Stimulated activated CD4-positive, alpha-beta T cell treated with anti-CD3 and anti-CD28 coated beads, Interleukin-12 subunit alpha, Interleukin-12 subunit beta, amount 100 ng/mL, for 24 hours (primary cell): ENCODE data around the gene GOLGA8S.
"Not testable (repeated sequence)": the region's sequence is repeated elsewhere in the genome, so short reads cannot be mapped to it uniquely, and the experiment has no call there.

Experiments
- DNase-seq, 2 experiments: peaks; one replicate each; pipeline ENCODE4 v3.0.0-alpha.2; 2020; ENCODE audit warnings: low read depth in 2 of 2

Gene GOLGA8S

GRCh38 chr15:23397779-23398178 is 43.2 kb downstream of the GOLGA8S start:
- no peak for DNase-seq

- DNase-seq = not testable (repeated sequence)
Observed at GRCh38 chr15:23398357-23398756, 43.8 kb downstream of the GOLGA8S start.

GRCh38 chr15:23399207-23399606 is 44.7 kb downstream of the GOLGA8S start:
- not testable (repeated sequence) for DNase-seq

- DNase-seq = no peak
Observed at GRCh38 chr15:23401627-23402026, 47.1 kb downstream of the GOLGA8S start.

GRCh38 chr15:23402140-23402539 is 47.6 kb downstream of the GOLGA8S start:
- no peak for DNase-seq

- DNase-seq = no peak
Observed at GRCh38 chr15:23402544-23402943, 48.0 kb downstream of the GOLGA8S start.

GRCh38 chr15:23403550-23403949 is 49.0 kb downstream of the GOLGA8S start:
- no peak for DNase-seq

- DNase-seq = no peak
Observed at GRCh38 chr15:23411841-23412240, 57.3 kb downstream of the GOLGA8S start.

GRCh38 chr15:23412881-23413600 is 58.5 kb downstream of the GOLGA8S start:
- not testable (repeated sequence) for DNase-seq
